GM23338 (cell line): ENCODE data around the gene TSPAN7. TPM values are rescaled to one million over a fixed set of nuclear protein-coding genes. Genes with fewer than 3 reads are reported as not detected.

Experiments used
- ATAC-seq: fragments of 200-7000 bp; cut with Tn5 transposase; 3 replicates; pipeline ENCODE4 v1.9.1; 2020
- DNase-seq: peaks from one replicate; pipeline ENCODE4 v3.0.0-alpha.2; 2015; ENCODE audit warnings: low spot score
- H2AFZ ChIP-seq: fragments of 200-600 bp; sonication (generic); 2 replicates; pipeline ENCODE4 v1.8.0; 2016; ENCODE audit warnings: antibody characterized with exemption, mild to moderate bottlenecking, moderate library complexity
- H3F3A ChIP-seq: fragments of 200-600 bp; sonication (generic); replicated peaks from 2 replicates; pipeline ENCODE4 v1.8.0; 2017; ENCODE audit warnings: antibody characterized with exemption, mixed run types, low read depth
- H3K27ac ChIP-seq: fragments of 200-600 bp; sonication (generic); 2 replicates; pipeline ENCODE4 v1.6.1; 2016; ENCODE audit warnings: low read depth
- H3K27me3 ChIP-seq: fragments of 200-600 bp; sonication (generic); 2 replicates; pipeline ENCODE4 v1.8.0; 2016; ENCODE audit warnings: mild to moderate bottlenecking, mixed run types, moderate library complexity; ENCODE audit not compliant: insufficient read depth
- H3K36me3 ChIP-seq: fragments of 200-600 bp; sonication (generic); 2 replicates; pipeline ENCODE4 v1.8.0; 2016; ENCODE audit warnings: mild to moderate bottlenecking; ENCODE audit not compliant: insufficient read depth
- H3K4me1 ChIP-seq: fragments of 200-600 bp; sonication (generic); 2 replicates; pipeline ENCODE4 v1.8.0; 2016; ENCODE audit warnings: mild to moderate bottlenecking, moderate library complexity; ENCODE audit not compliant: insufficient read depth
- H3K4me2 ChIP-seq: fragments of 200-600 bp; sonication (generic); 2 replicates; pipeline ENCODE4 v1.7.1; 2017; ENCODE audit warnings: mixed run types
- H3K4me3 ChIP-seq: fragments of 200-600 bp; sonication (generic); 2 replicates; pipeline ENCODE4 v1.6.1; 2016; ENCODE audit warnings: mixed run types
- H3K79me2 ChIP-seq: fragments of 200-600 bp; sonication (generic); replicated peaks from 2 replicates; pipeline ENCODE4 v1.8.0; 2017; ENCODE audit warnings: mild to moderate bottlenecking; ENCODE audit not compliant: insufficient read depth
- H3K9me2 ChIP-seq: fragments of 200-600 bp; sonication (generic); 2 replicates; pipeline ENCODE4 v1.8.0; 2017; ENCODE audit not compliant: insufficient read depth
- H4K20me1 ChIP-seq: fragments of 200-600 bp; sonication (generic); replicated peaks from 2 replicates; pipeline ENCODE4 v1.8.0; 2017; ENCODE audit warnings: mild to moderate bottlenecking; ENCODE audit not compliant: insufficient read depth
- H3K27ac Mint-ChIP-seq: 2 replicates; pipeline ENCODE4 v1.8.0; 2020; ENCODE audit warnings: inconsistent platforms, mild to moderate bottlenecking, moderate library complexity, mixed read lengths
- H3K27me3 Mint-ChIP-seq: 3 replicates; pipeline ENCODE4 v1.8.0; 2022; ENCODE audit warnings: low read depth, mild to moderate bottlenecking, moderate library complexity, mixed read lengths, inconsistent platforms; ENCODE audit not compliant: insufficient read depth, poor library complexity
- H3K36me3 Mint-ChIP-seq: 3 replicates; pipeline ENCODE4 v1.8.0; 2021; ENCODE audit warnings: low read depth, mild to moderate bottlenecking, inconsistent platforms, moderate library complexity, mixed read lengths
- H3K4me1 Mint-ChIP-seq: 3 replicates; pipeline ENCODE4 v1.8.0; 2020; ENCODE audit warnings: mild to moderate bottlenecking, inconsistent platforms, mixed read lengths
- H3K4me3 Mint-ChIP-seq: 3 replicates; pipeline ENCODE4 v1.8.0; 2021; ENCODE audit warnings: moderate library complexity, mild to moderate bottlenecking, inconsistent platforms, mixed read lengths
- H3K9me3 Mint-ChIP-seq: 3 replicates; pipeline ENCODE4 v1.8.0; 2020; ENCODE audit warnings: moderate library complexity, mild to moderate bottlenecking, inconsistent platforms, mixed read lengths
- CREB1 ChIP-seq: fragments of 250-450 bp; sonication (Bioruptor Pico); IDR thresholded peaks from 2 replicates; pipeline ENCODE4 v1.5.0; 2020; ENCODE audit warnings: low read depth, mild to moderate bottlenecking, moderate library complexity
- EZH2 ChIP-seq: fragments of 200-600 bp; sonication (generic); IDR thresholded peaks from one replicate; pipeline ENCODE4 v1.8.0; 2017; ENCODE audit warnings: antibody characterized with exemption, mild to moderate bottlenecking, low read depth; ENCODE audit not compliant: unreplicated experiment
- EZH2phosphoT487 ChIP-seq: fragments of 200-600 bp; sonication (generic); IDR thresholded peaks from one replicate; pipeline ENCODE4 v1.8.1; 2018; ENCODE audit warnings: antibody characterized with exemption; ENCODE audit not compliant: unreplicated experiment
- JUNB ChIP-seq: IDR thresholded peaks from one replicate; pipeline ENCODE4 v1.6.1; 2016; ENCODE audit warnings: antibody characterized with exemption; ENCODE audit not compliant: unreplicated experiment
- NANOG ChIP-seq: IDR thresholded peaks from 2 replicates; pipeline ENCODE4 v1.6.1; 2016; ENCODE audit warnings: antibody characterized with exemption, borderline replicate concordance
- POLR2AphosphoS5 ChIP-seq: IDR thresholded peaks from 2 replicates; pipeline ENCODE4 v1.6.1; 2016; ENCODE audit warnings: antibody characterized with exemption, low read depth
- STAT1 ChIP-seq: IDR thresholded peaks from one replicate; pipeline ENCODE4 v1.6.1; 2016; ENCODE audit warnings: antibody characterized with exemption; ENCODE audit not compliant: unreplicated experiment
- ZNF114 ChIP-seq: fragments of 250-450 bp; sonication (Bioruptor Pico); IDR thresholded peaks from 2 replicates; pipeline ENCODE4 v1.5.0; 2020; ENCODE audit warnings: mild to moderate bottlenecking, moderate library complexity
- ZNF331 ChIP-seq: fragments of 250-450 bp; sonication (Bioruptor Pico); IDR thresholded peaks from 2 replicates; pipeline ENCODE4 v1.5.0; 2020; ENCODE audit warnings: low read depth, mild to moderate bottlenecking, moderate library complexity
- polyA plus RNA-seq: library from polyadenylated mRNA; unstranded; fragments of >200 nt; fragmentation: Nextera tagmentation; extraction: Ambion mirVana; gene quantifications from 2 replicates; pipeline ENCODE4 v1.2.1, GENCODE V29; 2016
- total RNA-seq: library from RNA; depleted of rRNA; stranded (reverse); fragments of >200 nt; shearing (Covaris generic); gene quantifications from 2 replicates; pipeline ENCODE4 v1.2.3, GENCODE V29; 2014
- TF ChIP-seq, protein P1 (sequence below): fragments of 250-450 bp; sonication (Bioruptor Pico); IDR thresholded peaks from 2 replicates; pipeline ENCODE4 v1.5.0; 2020; ENCODE audit warnings: mild to moderate bottlenecking, moderate library complexity
- TF ChIP-seq, protein P2 (sequence below): IDR thresholded peaks from one replicate; pipeline ENCODE4 v1.6.1; 2018; ENCODE audit warnings: antibody characterized with exemption; ENCODE audit not compliant: unreplicated experiment
- TF ChIP-seq, protein P3 (sequence below), 2 experiments: fragments of 200-600 bp in 1 of 2; sonication (generic) in 1 of 2; conservative IDR thresholded peaks; 2 replicates each; pipeline versions ENCODE4 v1.5.1 to v1.6.1; 2016 to 2017; ENCODE audit warnings: antibody characterized with exemption in 2 of 2, low read depth in 2 of 2, mild to moderate bottlenecking in 2 of 2, moderate library complexity in 1 of 2
- TF ChIP-seq, protein P4 (sequence below): IDR thresholded peaks from 2 replicates; pipeline ENCODE4 v1.6.1; 2016; ENCODE audit warnings: antibody characterized with exemption

Gene TSPAN7
- total and polyA plus RNA-seq, 2 experiments from 2014 or later, result 7.2 to 11.5 TPM

DNA sequence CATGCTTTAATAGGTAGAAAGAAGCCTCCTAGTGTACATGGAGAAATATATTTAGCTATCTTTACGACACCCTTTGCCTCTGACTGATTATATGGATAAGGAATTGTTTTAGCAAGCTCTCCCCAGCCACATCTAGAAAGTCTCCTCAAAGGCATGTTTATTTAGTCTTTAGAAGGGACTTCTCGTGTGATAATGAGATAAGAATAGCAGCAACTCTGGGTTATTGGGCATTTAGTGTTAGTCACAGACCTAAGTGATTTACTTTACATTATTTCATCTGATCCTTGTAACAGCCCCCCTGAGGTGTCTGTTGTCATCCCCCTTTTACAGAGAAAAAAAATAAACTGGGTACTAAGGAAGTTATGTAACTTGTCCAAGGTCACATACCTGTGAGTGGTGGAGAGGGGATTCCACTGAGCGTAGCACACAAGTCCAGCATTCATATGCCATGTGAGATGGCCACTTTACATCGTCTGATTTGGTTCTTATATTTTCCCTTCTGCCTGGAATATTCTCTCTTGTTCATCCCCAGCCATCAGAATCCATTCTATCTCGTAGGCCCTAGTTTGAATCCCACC is 77.7 kb downstream of the TSPAN7 start:
- DNase-seq (no peak), ATAC-seq (no peak)
- H3K4me3 ChIP-seq, result no peak overlapping the region
- no peaks in the 10 kb centered on the region for H3K79me2 ChIP-seq
- H3K27me3 Mint-ChIP-seq, result peaks cover 2% of the 10 kb centered on the region
- no peaks in the 10 kb centered on the region for H3F3A ChIP-seq
- no peak overlapping the region for H2AFZ ChIP-seq
- H3K27me3 ChIP-seq, result no peaks in the 10 kb centered on the region
- TF ChIP-seq CREB1 (no peak), ZNF114 (CRISPR knock-in tag) (no peak), STAT1 (no peak), JUNB (no peak), ZNF331 (CRISPR knock-in tag) (no peak), EZH2phosphoT487 (no peak), POLR2AphosphoS5 (no peak), EZH2 (no peak), NANOG (no peak)
- TF ChIP-seq, protein P1, sequence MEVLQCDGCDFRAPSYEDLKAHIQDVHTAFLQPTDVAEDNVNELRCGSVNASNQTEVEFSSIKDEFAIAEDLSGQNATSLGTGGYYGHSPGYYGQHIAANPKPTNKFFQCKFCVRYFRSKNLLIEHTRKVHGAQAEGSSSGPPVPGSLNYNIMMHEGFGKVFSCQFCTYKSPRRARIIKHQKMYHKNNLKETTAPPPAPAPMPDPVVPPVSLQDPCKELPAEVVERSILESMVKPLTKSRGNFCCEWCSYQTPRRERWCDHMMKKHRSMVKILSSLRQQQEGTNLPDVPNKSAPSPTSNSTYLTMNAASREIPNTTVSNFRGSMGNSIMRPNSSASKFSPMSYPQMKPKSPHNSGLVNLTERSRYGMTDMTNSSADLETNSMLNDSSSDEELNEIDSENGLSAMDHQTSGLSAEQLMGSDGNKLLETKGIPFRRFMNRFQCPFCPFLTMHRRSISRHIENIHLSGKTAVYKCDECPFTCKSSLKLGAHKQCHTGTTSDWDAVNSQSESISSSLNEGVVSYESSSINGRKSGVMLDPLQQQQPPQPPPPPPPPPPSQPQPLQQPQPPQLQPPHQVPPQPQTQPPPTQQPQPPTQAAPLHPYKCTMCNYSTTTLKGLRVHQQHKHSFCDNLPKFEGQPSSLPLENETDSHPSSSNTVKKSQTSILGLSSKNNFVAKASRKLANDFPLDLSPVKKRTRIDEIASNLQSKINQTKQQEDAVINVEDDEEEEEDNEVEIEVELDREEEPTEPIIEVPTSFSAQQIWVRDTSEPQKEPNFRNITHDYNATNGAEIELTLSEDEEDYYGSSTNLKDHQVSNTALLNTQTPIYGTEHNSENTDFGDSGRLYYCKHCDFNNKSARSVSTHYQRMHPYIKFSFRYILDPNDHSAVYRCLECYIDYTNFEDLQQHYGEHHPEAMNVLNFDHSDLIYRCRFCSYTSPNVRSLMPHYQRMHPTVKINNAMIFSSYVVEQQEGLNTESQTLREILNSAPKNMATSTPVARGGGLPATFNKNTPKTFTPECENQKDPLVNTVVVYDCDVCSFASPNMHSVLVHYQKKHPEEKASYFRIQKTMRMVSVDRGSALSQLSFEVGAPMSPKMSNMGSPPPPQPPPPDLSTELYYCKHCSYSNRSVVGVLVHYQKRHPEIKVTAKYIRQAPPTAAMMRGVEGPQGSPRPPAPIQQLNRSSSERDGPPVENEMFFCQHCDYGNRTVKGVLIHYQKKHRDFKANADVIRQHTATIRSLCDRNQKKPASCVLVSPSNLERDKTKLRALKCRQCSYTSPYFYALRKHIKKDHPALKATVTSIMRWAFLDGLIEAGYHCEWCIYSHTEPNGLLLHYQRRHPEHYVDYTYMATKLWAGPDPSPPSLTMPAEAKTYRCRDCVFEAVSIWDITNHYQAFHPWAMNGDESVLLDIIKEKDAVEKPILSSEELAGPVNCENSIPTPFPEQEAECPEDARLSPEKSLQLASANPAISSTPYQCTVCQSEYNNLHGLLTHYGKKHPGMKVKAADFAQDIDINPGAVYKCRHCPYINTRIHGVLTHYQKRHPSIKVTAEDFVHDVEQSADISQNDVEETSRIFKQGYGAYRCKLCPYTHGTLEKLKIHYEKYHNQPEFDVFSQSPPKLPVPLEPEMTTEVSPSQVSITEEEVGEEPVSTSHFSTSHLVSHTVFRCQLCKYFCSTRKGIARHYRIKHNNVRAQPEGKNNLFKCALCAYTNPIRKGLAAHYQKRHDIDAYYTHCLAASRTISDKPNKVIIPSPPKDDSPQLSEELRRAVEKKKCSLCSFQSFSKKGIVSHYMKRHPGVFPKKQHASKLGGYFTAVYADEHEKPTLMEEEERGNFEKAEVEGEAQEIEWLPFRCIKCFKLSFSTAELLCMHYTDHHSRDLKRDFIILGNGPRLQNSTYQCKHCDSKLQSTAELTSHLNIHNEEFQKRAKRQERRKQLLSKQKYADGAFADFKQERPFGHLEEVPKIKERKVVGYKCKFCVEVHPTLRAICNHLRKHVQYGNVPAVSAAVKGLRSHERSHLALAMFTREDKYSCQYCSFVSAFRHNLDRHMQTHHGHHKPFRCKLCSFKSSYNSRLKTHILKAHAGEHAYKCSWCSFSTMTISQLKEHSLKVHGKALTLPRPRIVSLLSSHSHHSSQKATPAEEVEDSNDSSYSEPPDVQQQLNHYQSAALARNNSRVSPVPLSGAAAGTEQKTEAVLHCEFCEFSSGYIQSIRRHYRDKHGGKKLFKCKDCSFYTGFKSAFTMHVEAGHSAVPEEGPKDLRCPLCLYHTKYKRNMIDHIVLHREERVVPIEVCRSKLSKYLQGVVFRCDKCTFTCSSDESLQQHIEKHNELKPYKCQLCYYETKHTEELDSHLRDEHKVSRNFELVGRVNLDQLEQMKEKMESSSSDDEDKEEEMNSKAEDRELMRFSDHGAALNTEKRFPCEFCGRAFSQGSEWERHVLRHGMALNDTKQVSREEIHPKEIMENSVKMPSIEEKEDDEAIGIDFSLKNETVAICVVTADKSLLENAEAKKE (CRISPR knock-in tag), result no peak
- TF ChIP-seq, protein P2, sequence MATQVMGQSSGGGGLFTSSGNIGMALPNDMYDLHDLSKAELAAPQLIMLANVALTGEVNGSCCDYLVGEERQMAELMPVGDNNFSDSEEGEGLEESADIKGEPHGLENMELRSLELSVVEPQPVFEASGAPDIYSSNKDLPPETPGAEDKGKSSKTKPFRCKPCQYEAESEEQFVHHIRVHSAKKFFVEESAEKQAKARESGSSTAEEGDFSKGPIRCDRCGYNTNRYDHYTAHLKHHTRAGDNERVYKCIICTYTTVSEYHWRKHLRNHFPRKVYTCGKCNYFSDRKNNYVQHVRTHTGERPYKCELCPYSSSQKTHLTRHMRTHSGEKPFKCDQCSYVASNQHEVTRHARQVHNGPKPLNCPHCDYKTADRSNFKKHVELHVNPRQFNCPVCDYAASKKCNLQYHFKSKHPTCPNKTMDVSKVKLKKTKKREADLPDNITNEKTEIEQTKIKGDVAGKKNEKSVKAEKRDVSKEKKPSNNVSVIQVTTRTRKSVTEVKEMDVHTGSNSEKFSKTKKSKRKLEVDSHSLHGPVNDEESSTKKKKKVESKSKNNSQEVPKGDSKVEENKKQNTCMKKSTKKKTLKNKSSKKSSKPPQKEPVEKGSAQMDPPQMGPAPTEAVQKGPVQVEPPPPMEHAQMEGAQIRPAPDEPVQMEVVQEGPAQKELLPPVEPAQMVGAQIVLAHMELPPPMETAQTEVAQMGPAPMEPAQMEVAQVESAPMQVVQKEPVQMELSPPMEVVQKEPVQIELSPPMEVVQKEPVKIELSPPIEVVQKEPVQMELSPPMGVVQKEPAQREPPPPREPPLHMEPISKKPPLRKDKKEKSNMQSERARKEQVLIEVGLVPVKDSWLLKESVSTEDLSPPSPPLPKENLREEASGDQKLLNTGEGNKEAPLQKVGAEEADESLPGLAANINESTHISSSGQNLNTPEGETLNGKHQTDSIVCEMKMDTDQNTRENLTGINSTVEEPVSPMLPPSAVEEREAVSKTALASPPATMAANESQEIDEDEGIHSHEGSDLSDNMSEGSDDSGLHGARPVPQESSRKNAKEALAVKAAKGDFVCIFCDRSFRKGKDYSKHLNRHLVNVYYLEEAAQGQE, result no peak
- TF ChIP-seq, protein P3, sequence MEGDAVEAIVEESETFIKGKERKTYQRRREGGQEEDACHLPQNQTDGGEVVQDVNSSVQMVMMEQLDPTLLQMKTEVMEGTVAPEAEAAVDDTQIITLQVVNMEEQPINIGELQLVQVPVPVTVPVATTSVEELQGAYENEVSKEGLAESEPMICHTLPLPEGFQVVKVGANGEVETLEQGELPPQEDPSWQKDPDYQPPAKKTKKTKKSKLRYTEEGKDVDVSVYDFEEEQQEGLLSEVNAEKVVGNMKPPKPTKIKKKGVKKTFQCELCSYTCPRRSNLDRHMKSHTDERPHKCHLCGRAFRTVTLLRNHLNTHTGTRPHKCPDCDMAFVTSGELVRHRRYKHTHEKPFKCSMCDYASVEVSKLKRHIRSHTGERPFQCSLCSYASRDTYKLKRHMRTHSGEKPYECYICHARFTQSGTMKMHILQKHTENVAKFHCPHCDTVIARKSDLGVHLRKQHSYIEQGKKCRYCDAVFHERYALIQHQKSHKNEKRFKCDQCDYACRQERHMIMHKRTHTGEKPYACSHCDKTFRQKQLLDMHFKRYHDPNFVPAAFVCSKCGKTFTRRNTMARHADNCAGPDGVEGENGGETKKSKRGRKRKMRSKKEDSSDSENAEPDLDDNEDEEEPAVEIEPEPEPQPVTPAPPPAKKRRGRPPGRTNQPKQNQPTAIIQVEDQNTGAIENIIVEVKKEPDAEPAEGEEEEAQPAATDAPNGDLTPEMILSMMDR (conservative IDR thresholded peaks at IDR 0.05; ENCODE audit: low read depth in 2 of 2), result no peak
- TF ChIP-seq, protein P4, sequence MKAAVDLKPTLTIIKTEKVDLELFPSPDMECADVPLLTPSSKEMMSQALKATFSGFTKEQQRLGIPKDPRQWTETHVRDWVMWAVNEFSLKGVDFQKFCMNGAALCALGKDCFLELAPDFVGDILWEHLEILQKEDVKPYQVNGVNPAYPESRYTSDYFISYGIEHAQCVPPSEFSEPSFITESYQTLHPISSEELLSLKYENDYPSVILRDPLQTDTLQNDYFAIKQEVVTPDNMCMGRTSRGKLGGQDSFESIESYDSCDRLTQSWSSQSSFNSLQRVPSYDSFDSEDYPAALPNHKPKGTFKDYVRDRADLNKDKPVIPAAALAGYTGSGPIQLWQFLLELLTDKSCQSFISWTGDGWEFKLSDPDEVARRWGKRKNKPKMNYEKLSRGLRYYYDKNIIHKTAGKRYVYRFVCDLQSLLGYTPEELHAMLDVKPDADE, result no peak
- H3K4me2 ChIP-seq, result no peak overlapping the region
- no peaks in the 10 kb centered on the region for H3K9me3 Mint-ChIP-seq
- H3K27ac ChIP-seq, result no peak overlapping the region
- no peaks in the 10 kb centered on the region for H3K36me3 ChIP-seq
- H3K9me2 ChIP-seq, result no peaks in the 10 kb centered on the region
- no peaks in the 10 kb centered on the region for H3K4me1 ChIP-seq
- peaks cover 8% of the 10 kb centered on the region; the same call in 2 of the 3 replicates for H3K4me1 Mint-ChIP-seq
- no peak overlapping the region for H3K4me3 Mint-ChIP-seq
- no peak overlapping the region for H3K27ac Mint-ChIP-seq
- no peaks in the 10 kb centered on the region for H3K36me3 Mint-ChIP-seq
- no peaks in the 10 kb centered on the region for H4K20me1 ChIP-seq
